MM.1S (cell line): ENCODE data around the gene OVCH2.

Experiments used
- CTCF ChIP-seq: fragments of 300-600 bp; sonication (generic); IDR thresholded peaks from 2 replicates; pipeline ENCODE4 v1.5.1; 2016; ENCODE audit warnings: antibody characterized with exemption, low read length, mixed read lengths
- EZH2 ChIP-seq: fragments of 300-600 bp; sonication (generic); optimal IDR thresholded peaks from 2 replicates; pipeline ENCODE3; 2017; ENCODE audit warnings: low read depth, mild to moderate bottlenecking, antibody characterized with exemption, low read length, mixed read lengths
- EZH2phosphoT487 ChIP-seq: fragments of 300-600 bp; sonication (generic); IDR thresholded peaks from 2 replicates; pipeline ENCODE4 v1.6.1; 2018; ENCODE audit warnings: antibody characterized with exemption, low read length

- TF ChIP-seq CTCF, result no peak
- no peak for TF ChIP-seq EZH2
- TF ChIP-seq EZH2phosphoT487, result no peak
These were observed 9.9 kb downstream of the OVCH2 start for GRCh38 chr11:7696424-7696823.
